ENCODE measurements around the gene GRK4. TPM values are rescaled to one million over a fixed set of nuclear protein-coding genes. Genes with fewer than 3 reads are reported as not detected.

GRK4 gene
- total RNA-seq, 2 experiments from 2014 or later, result 2.2 to 2.6 TPM

GRCh38 chr4:3025881-3026280 is 62.5 kb downstream of the GRK4 start:
- H3K4me1 Mint-ChIP-seq (ENCODE audit: low read depth), result no peaks in the 10 kb centered on the region
- peaks cover 2% of the 10 kb centered on the region for H3K27me3 Mint-ChIP-seq (ENCODE audit: low read depth)
- ChIA-PET CTCF (no interaction called here), POLR2A (no interaction called here)
- no peak overlapping the region for H3K4me3 Mint-ChIP-seq
- DNase-seq, result no peak
- H3K9me3 Mint-ChIP-seq (ENCODE audit: insufficient read depth), result no peaks in the 10 kb centered on the region
- no peak overlapping the region for H3K27ac Mint-ChIP-seq
- no peak for ATAC-seq
- H3K36me3 Mint-ChIP-seq (ENCODE audit: low read depth), result no peaks in the 10 kb centered on the region

GRCh38 chr4:3026540-3026939 is 63.2 kb downstream of the GRK4 start:
- ATAC-seq (no peak), DNase-seq (no peak)
- Mint-ChIP-seq H3K27ac (no peak overlapping the region), H3K27me3 (ENCODE audit: low read depth) (peaks cover 2% of the 10 kb centered on the region), H3K4me1 (ENCODE audit: low read depth) (no peaks in the 10 kb centered on the region), H3K9me3 (ENCODE audit: insufficient read depth) (no peaks in the 10 kb centered on the region), H3K4me3 (no peak overlapping the region), H3K36me3 (ENCODE audit: low read depth) (no peaks in the 10 kb centered on the region)
- ChIA-PET CTCF (no interaction called here), POLR2A (no interaction called here)

- Mint-ChIP-seq H3K4me1 (ENCODE audit: low read depth) (no peaks in the 10 kb centered on the region), H3K36me3 (ENCODE audit: low read depth) (no peaks in the 10 kb centered on the region), H3K27me3 (ENCODE audit: low read depth) (no peaks in the 10 kb centered on the region), H3K4me3 (no peak overlapping the region), H3K9me3 (ENCODE audit: insufficient read depth) (no peaks in the 10 kb centered on the region), H3K27ac (no peak overlapping the region)
- no peak for DNase-seq
- CTCF ChIA-PET, result no interaction called here
- POLR2A ChIA-PET, result no interaction called here
- ATAC-seq, result no peak
These were observed 66.1 kb downstream of the GRK4 start for GRCh38 chr4:3029464-3029863.

GRCh38 chr4:3030566-3031356 is 67.4 kb downstream of the GRK4 start:
- Mint-ChIP-seq H3K36me3 (ENCODE audit: low read depth) (no peaks in the 10 kb centered on the region), H3K4me1 (ENCODE audit: low read depth) (no peaks in the 10 kb centered on the region), H3K27ac (no peak overlapping the region), H3K27me3 (ENCODE audit: low read depth) (peaks cover 1% of the 10 kb centered on the region), H3K9me3 (ENCODE audit: insufficient read depth) (no peaks in the 10 kb centered on the region), H3K4me3 (no peak overlapping the region)
- CTCF ChIA-PET, result no interaction called here
- POLR2A ChIA-PET, result no interaction called here
- no peak for DNase-seq
- ATAC-seq, result no peak

- Mint-ChIP-seq H3K9me3 (ENCODE audit: insufficient read depth) (no peaks in the 10 kb centered on the region), H3K27ac (no peak overlapping the region), H3K36me3 (ENCODE audit: low read depth) (no peaks in the 10 kb centered on the region), H3K4me1 (ENCODE audit: low read depth) (no peaks in the 10 kb centered on the region), H3K4me3 (no peak overlapping the region), H3K27me3 (ENCODE audit: low read depth) (peaks cover 6% of the 10 kb centered on the region)
- ATAC-seq, result no peak
- ChIA-PET CTCF (no interaction called here), POLR2A (no interaction called here)
- DNase-seq, result no peak
These were observed 68.1 kb downstream of the GRK4 start for GRCh38 chr4:3031357-3032082.

GRCh38 chr4:3034231-3034630 is 70.9 kb downstream of the GRK4 start:
- Mint-ChIP-seq H3K9me3 (ENCODE audit: insufficient read depth) (no peaks in the 10 kb centered on the region), H3K36me3 (ENCODE audit: low read depth) (no peaks in the 10 kb centered on the region), H3K27ac (no peak overlapping the region), H3K27me3 (ENCODE audit: low read depth) (peaks cover 13% of the 10 kb centered on the region), H3K4me3 (no peak overlapping the region), H3K4me1 (ENCODE audit: low read depth) (peaks cover 22% of the 10 kb centered on the region)
- ChIA-PET CTCF (interaction anchor here (1.3 kb wide), 1 partner anchor 21 kb away, joined by 3 read pairs; no protein-coding TSS in a partner anchor), POLR2A (no interaction called here)
- ATAC-seq, result no peak
- DNase-seq, result no peak

- DNase-seq (no peak), ATAC-seq (no peak)
- H3K4me1 Mint-ChIP-seq (ENCODE audit: low read depth), result peaks cover 27% of the 10 kb centered on the region
- peaks cover 13% of the 10 kb centered on the region for H3K27me3 Mint-ChIP-seq (ENCODE audit: low read depth)
- POLR2A ChIA-PET, result no interaction called here
- no peak overlapping the region for H3K27ac Mint-ChIP-seq
- CTCF ChIA-PET, result no interaction called here
- H3K9me3 Mint-ChIP-seq (ENCODE audit: insufficient read depth), result no peaks in the 10 kb centered on the region
- no peak overlapping the region for H3K4me3 Mint-ChIP-seq
- H3K36me3 Mint-ChIP-seq (ENCODE audit: low read depth), result no peaks in the 10 kb centered on the region
These were observed 71.9 kb downstream of the GRK4 start for GRCh38 chr4:3035249-3035648.

- ChIA-PET POLR2A (no interaction called here), CTCF (no interaction called here)
- H3K36me3 Mint-ChIP-seq (ENCODE audit: low read depth), result no peaks in the 10 kb centered on the region
- H3K27ac Mint-ChIP-seq, result peak overlapping the region; percentile 49
- DNase-seq (no peak), ATAC-seq (no peak)
- no peaks in the 10 kb centered on the region for H3K9me3 Mint-ChIP-seq (ENCODE audit: insufficient read depth)
- H3K4me1 Mint-ChIP-seq (ENCODE audit: low read depth), result peaks cover 31% of the 10 kb centered on the region
- peaks cover 13% of the 10 kb centered on the region for H3K27me3 Mint-ChIP-seq (ENCODE audit: low read depth)
- no peak overlapping the region for H3K4me3 Mint-ChIP-seq
These were observed 72.3 kb downstream of the GRK4 start for GRCh38 chr4:3035674-3036073.

- Mint-ChIP-seq H3K4me3 (no peak overlapping the region), H3K27me3 (ENCODE audit: low read depth) (peaks cover 13% of the 10 kb centered on the region), H3K9me3 (ENCODE audit: insufficient read depth) (no peaks in the 10 kb centered on the region), H3K36me3 (ENCODE audit: low read depth) (no peaks in the 10 kb centered on the region), H3K27ac (no peak overlapping the region), H3K4me1 (ENCODE audit: low read depth) (peaks cover 38% of the 10 kb centered on the region)
- ChIA-PET POLR2A (no interaction called here), CTCF (interaction anchor here (1.3 to 2.3 kb wide), 2 partner anchors 12 to 57 kb away, joined by 3 to 25 read pairs; no protein-coding TSS in a partner anchor)
- ATAC-seq (no peak), DNase-seq (no peak)
These were observed 73.0 kb downstream of the GRK4 start for GRCh38 chr4:3036131-3036952.

GRCh38 chr4:3037957-3038461 is 74.6 kb downstream of the GRK4 start:
- CTCF ChIA-PET, result interaction anchor here (0.7 to 2.3 kb wide), 15 partner anchors 13 to 274 kb away, joined by 3 to 25 read pairs (median 3); partner anchors contain the start of genes GRK4 and NOP14
- ATAC-seq (peak; percentile 35), DNase-seq (peak; percentile 42)
- POLR2A ChIA-PET, result interaction anchor here (1.4 kb wide), 1 partner anchor 74 kb away, joined by 7 read pairs; the partner anchor contains the start of genes GRK4 and NOP14
- Mint-ChIP-seq H3K4me1 (ENCODE audit: low read depth) (peaks cover 51% of the 10 kb centered on the region), H3K27ac (peak overlapping the region; percentile 12), H3K36me3 (ENCODE audit: low read depth) (peaks cover 3% of the 10 kb centered on the region), H3K27me3 (ENCODE audit: low read depth) (peaks cover 13% of the 10 kb centered on the region), H3K4me3 (peak overlapping the region; percentile 56), H3K9me3 (ENCODE audit: insufficient read depth) (no peaks in the 10 kb centered on the region)

GRCh38 chr4:3039706-3040366 is 76.5 kb downstream of the GRK4 start:
- Mint-ChIP-seq H3K4me1 (ENCODE audit: low read depth) (peaks cover 64% of the 10 kb centered on the region), H3K4me3 (no peak overlapping the region), H3K27me3 (ENCODE audit: low read depth) (peaks cover 13% of the 10 kb centered on the region), H3K36me3 (ENCODE audit: low read depth) (peaks cover 6% of the 10 kb centered on the region), H3K9me3 (ENCODE audit: insufficient read depth) (no peaks in the 10 kb centered on the region), H3K27ac (no peak overlapping the region)
- no peak for DNase-seq
- POLR2A ChIA-PET, result no interaction called here
- no peak for ATAC-seq
- CTCF ChIA-PET, result no interaction called here

Measured in activated CD8-positive, alpha-beta T cell treated with anti-CD3 and anti-CD28 coated beads, Interleukin-2, amount 10 ng/mL, durations not matched to agents 7 days and 5 days (primary cell).